NAMALWA (cell line): ENCODE results near the gene SPINK14.

Experiments
- DNase-seq: peaks from one replicate; pipeline ENCODE4 v3.0.0-alpha.2; 2015; ENCODE audit warnings: low spot score

SPINK14 gene

DNA sequence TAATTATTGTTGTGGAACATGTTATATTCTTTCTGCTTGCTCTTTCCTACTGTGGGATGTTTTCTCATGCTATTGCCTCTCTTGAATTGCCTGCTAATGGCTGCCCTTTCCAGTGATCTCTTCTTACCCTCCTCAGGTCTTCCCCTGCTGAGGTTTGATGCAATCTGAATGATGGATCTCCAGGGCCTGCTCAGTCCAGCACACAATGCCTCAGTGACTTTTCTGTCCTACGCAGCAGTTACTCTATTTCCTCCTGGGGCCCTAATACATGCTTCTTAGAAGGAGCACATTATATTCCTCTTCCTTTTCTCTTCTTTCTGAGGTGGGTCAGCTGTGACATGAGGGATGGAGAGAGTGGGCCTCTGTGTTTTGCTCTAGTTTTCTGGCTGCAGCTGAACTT is at the start of gene SPINK14:
Gene SPINK14, plus strand, starts transcription at position 301 of the 400 bp plus-strand sequence. CDS start 1,187 bp downstream, outside the sequence.
- no peak for DNase-seq

DNA sequence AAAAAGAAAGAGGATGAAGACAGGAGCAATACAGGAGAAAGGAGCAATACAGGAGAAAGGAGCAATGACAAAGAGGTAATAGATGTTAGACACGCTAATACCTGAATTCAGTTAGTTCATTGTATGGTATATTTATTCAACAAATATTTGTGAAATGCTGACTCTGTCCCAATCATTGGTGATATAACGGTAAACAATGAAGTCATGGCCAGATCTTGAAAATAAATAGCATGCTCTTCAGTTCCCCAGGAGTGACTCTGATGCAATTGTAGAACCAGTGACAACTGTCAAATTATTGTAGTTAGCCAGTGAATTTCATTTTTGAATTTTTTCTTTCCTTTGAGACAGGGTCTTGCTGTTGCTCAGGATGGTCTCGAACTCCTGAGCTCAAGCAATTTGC is 48.0 kb upstream of the SPINK14 start:
- no peak for DNase-seq

- peak; percentile 40 for DNase-seq
Measured at GRCh38 chr5:148125641-148126040, 42.7 kb upstream of the SPINK14 start.

DNA sequence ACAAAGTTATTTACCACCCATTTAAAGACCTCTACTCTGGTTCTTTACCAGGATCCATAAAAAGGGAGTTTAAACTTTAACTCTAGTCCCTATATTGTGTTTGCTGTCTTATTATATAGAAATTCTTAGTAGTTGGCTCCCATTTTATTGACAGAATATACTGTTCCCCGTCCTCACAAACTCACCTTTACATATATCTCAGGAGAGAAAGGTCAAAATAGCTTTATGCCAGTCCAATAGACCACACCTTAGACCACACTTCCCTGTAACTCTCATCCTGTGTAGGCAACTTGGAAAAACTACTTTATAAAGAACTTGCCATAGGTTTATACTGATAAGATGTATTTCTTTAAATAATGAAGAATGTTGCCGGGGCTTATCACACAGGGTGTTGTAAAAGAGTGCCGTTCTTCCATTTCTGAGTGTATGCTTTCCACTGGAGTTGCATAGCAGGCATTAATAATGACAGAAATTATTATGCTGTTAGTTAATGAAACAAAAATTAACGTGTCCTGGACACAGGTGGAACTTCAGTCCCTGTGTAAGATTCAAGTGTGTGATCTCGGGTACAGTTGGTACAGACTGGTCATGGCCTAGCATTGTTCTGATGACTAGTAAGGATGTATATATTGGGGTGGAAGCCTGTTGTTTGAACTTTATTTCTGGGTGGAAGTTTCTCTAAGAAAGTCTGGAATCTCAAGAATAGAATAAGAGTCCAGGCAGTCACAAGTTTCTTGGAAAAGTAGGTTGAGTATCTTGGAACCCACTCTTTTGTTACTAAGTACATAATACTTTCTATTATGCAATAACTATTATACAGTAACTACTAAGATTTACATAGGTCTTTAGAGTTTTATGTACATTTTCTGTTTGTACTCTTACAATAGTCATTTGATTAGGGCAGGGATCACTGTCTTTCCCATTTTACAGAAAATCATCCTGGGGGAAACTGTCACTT is 33.0 kb upstream of the SPINK14 start:
- no peak for DNase-seq

- no peak for DNase-seq
Measured at GRCh38 chr5:148140846-148141245, 27.5 kb upstream of the SPINK14 start.

GRCh38 chr5:148141645-148142044 is 26.7 kb upstream of the SPINK14 start:
- no peak for DNase-seq

DNA sequence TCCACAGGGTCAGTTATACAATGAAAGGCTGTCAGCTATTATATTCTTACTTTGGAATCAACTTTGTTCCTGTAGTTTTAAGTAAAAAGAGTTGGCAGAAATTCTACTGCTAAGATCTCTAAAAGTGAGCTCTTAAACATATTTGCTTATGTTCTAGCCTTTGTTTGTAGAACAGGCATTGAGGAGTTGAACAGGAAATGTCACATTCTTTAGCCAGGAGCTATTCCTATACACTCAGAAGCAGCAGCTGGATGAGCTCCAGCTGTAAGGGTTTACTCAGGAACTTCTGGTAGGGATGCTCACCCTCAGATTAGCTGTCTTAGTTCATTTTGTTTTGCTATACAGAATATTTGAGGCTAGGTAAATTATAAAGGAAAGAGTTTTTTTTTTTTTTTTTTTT is 22.4 kb upstream of the SPINK14 start:
- no peak for DNase-seq

GRCh38 chr5:148146487-148146886 is 21.9 kb upstream of the SPINK14 start:
- no peak for DNase-seq

DNA sequence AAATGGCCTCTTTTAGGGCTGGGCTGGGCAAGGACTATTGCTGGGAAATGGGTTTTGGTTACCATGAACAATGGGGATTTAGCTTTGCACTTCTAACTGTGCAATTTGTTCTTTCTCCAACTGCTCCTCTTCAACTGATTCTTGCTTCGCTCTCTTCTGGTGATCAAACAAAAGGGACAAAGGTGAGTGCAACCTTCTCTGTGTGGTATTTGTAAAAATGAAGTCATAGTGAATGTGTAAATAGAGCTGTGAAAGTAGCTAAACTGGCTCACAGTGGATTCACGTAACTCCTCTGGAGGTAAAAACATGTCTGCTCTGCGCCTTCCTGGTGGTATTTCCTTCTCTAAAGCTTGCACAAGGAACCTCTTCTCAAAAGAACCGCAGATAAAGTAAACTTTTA is 20.9 kb upstream of the SPINK14 start:
- DNase-seq, result no peak

- no peak for DNase-seq
Measured at GRCh38 chr5:148151872-148152271, 16.5 kb upstream of the SPINK14 start.

- no peak for DNase-seq
Measured at GRCh38 chr5:148152781-148153180, 15.6 kb upstream of the SPINK14 start.

GRCh38 chr5:148156609-148157008 is 11.7 kb upstream of the SPINK14 start:
- no peak for DNase-seq

DNA sequence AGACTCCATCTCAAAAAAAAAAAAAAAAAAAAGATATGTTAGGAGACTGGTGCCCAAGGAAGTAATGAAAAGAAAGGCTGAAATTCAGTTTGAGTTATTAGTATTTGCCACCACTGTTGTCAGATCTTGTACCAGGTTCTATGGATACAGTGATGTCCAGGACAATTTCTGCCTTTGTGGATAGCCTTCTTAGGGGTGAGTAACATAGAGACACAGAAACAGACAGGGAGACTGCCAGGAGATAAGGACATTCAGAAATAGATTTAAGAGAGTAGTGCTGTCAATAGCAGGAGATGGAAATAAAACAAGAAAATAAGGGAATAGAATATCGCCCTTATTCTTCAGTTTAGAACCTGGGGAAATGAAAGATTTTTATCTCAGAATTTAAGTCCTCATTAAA is 6.3 kb upstream of the SPINK14 start:
- no peak for DNase-seq

- DNase-seq, result no peak
Measured at GRCh38 chr5:148163345-148163744, 5.0 kb upstream of the SPINK14 start.

DNA sequence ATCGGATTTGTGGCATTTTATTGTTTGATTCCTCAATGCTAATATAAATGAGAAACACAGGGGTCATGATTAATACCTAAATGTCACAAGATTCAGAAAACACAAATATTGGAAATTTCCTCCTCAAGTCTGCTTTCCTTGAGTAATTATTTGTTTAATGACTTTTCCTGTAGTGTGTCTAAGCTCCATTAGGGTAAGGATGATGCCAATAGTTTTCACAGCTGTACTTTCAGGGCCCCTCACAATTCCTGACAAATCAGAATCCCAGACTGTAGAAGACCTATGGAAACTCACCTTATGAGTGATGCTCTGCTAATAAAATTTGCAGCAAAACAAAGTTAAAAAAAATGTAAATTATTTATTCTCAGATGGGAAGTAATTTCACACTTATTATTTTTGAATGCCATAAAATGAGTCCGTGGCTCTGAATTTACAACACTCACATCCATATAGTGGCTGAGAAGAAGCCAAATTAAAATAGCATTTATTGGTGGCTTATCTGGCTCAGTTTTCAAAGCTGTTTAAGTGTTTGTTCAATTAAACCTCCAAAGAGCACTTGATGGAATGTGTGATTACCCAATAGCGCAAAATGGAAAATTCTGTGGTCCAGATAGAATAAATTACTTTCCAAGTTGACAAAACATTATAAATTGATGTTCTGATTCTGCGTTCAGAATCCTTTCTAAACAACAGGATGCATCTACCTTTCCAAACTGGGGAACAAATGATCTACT is 1.6 kb upstream of the SPINK14 start:
- DNase-seq, result no peak

DNA sequence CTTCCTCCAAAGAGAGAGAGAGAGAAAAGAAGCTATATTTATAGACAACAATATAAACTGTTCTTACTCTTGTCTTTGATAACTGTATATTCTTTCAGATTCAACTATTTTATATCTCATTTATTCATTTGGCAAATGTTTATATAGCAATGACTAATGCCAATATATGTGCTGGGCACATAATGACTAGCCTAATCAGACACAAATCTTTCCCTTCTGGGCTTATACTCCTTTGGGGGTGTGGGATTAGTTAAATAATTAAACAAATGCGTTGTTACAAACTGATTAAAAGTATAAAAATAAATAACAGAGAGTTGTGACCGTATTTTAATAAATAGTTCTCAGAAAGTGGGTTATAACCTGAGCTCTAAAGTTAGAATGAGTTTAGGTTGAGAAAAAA is 4.0 kb downstream of the SPINK14 start:
- no peak for DNase-seq

- DNase-seq, result no peak
Measured at GRCh38 chr5:148176480-148176879, 8.1 kb downstream of the SPINK14 start.

- DNase-seq, result no peak
Measured at GRCh38 chr5:148177207-148177606, 8.9 kb downstream of the SPINK14 start.

DNA sequence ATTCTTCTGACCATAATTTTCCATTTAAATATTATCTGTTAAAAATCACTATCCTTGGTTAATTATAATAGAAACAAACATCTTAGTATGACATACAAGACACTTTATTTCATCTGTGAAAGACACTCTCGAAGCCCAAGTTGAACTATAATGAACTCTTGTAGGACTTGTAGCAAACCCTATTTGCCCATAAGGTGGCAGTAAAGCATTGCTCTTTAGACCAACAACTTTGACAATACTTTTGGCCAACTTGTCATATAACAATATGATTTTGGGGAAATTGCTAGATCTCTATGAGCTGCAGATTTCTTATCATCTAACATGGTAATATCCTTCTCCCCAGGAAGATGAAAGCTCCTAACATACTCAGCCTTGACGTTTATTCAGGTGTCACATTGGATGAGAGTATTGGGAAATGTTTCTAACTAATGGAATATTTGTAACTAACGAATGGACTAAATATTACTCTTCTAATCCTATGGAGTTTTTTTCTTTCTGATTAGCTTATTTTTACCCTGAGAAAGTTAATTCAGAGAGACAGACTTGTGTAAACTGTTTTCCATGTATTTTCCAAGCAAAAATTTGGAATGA is 11.0 kb downstream of the SPINK14 start:
- DNase-seq, result peak; percentile 71

DNA sequence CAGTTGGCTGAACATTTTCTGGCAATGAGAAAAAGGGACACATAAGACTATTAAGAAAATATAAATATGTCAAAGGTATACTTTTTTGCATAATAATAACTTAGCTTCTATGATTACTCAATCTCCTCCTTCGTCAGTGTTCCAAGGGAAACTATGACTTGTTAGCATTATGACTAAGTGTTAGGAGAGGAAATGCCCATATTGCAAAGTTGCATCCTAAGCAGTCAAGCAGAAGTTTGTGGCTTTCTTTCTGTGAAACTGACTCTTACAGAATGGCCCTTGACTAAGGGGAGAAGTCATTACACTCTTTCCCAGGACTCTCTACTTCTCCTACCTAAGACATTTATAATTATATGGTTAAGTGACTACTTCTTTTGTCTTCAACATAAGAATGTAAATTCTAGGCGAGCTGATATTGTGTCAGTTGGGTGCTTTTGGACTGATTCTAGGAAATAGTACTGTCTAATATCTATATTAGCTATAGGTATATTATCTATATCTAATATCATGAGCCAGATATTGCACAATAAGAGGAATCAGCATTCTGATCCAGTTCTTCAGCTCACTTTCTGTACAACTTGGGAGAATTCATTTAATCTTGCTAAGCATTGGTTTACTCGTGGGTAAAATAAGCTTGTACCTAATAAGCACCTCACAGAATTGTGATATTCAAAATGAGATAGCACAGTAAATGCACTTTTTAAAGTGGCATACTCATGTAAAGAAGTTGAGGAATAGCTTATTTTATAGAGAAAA is 18.1 kb downstream of the SPINK14 start:
- no peak for DNase-seq

DNA sequence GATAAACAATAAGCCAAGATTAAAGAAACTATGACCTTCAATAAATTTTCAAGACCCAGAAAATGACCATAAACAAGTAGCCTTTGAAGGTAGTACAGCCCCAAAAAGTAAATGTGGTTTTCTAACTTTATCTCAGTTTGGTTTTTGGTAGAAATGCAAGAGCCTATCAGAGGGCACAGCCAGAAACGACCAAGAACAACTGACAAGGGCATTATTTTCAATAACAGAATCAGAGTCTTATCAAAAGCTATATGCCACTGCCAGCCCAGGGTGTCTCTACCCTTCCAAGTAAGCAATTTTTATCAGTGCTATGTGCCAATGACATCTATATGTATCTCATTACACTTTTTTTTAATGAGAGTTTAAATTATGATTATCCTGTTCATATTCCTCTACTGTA is 22.7 kb downstream of the SPINK14 start:
- DNase-seq, result no peak

DNA sequence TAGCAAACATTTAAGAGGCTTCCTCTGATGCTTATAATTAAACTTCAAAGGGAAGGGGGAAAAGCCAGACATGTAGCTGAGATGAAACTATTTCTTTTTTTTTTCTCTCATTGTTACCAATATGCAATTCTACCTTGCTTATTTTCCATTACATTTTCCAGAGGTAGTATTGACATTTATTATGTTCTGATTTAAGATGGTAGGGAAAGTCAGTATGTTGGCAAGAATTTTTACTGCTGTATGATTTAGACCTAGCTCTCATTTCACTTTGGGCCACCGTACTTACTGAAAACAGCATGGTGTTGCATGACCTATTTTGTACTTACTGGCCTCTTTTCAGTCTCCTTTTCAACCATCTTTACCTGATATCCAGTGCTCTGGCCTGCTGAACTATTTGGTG is 24.9 kb downstream of the SPINK14 start:
- DNase-seq, result no peak
